ENCODE data around the gene TAB2. TPM values are rescaled to one million over a fixed set of nuclear protein-coding genes. Genes with fewer than 3 reads are reported as not detected.

TAB2 gene
- total and polyA plus RNA-seq, 2 of the 8 experiments (the other 6 are each of a cell fraction or from before 2014, with no cell fraction given), result 40.4 to 63.0 TPM

DNA sequence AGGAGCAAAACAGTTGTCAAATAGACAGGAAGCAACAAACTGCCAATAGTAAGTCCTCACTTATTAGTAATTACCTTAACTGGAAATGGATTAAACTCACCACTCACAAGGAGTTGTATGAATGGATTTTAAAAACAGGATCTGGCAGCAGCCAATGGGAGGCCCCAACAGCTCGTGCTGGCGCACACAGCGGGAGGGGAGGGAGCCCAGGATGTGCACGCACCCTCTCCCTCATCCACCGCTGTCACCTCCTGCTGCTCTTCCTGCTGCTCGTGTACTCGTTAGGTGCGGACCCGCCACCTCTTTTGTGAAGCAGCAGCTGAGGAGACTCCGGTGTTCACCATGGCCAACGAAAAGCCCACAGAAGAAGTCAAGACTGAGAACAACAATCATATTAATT is 82.5 kb downstream of the TAB2 start, which contains the start of gene SUMO4 (continued):
- TF ChIP-seq RAD21 (IDR thresholded peaks at IDR 0.05 in 1 of 2, conservative IDR thresholded peaks at IDR 0.05 in 1 of 2; ENCODE audit: low read depth in 2 of 2, low read length in 2 of 2) (no peak), CREB1 (IDR thresholded peaks at IDR 0.05) (no peak), BACH1 (IDR thresholded peaks at IDR 0.05; ENCODE audit: low read length) (no peak)
